ENCODE data around the gene KIF5B.

KIF5B gene

DNA sequence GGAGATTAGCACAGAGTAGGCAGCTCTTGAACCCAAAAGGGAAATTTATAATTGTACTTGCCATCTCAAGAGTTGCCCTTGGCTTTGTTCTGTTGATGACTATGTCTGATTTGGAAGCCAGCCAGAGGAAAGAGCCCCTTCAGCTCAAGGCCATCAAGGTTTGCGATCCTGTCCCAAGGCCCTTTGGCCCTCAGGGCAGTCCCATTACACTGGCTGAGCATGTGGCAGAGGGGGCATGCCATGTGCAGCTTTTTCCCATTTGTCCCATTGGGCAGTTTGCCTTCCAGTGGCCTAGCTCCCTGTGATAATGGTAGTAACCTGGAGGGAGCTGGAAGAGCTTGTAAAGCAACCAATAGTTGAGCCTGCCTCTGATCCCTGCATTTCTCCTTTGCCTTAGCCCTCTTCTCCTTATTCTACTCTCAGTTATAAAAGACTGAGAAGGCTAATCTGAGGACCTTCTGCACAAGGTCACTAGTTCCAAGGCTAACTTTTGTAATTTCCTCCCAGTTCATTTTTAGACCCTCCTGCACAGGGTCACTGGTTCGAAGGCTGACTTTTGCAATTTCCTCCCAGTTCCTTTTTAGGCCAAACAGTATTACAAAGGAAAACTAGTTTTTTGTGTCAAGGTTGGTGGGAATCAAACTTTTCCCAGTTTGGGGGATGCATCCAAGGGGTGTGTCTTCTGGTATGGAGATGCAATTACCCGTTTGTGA is 96.6 kb downstream of the KIF5B start:
- no peak for DNase-seq

Data from right forelimb (tissue), 1 donor.